GM19099 (cell line): ENCODE measurements around the gene SYT11.

Experiments used
- POLR2A ChIP-seq: IDR thresholded peaks from 3 replicates; pipeline ENCODE4 v1.6.1; 2011; ENCODE audit warnings: low read depth; ENCODE audit not compliant: insufficient read length; ENCODE audit errors: extremely low read depth

The SYT11 gene

DNA sequence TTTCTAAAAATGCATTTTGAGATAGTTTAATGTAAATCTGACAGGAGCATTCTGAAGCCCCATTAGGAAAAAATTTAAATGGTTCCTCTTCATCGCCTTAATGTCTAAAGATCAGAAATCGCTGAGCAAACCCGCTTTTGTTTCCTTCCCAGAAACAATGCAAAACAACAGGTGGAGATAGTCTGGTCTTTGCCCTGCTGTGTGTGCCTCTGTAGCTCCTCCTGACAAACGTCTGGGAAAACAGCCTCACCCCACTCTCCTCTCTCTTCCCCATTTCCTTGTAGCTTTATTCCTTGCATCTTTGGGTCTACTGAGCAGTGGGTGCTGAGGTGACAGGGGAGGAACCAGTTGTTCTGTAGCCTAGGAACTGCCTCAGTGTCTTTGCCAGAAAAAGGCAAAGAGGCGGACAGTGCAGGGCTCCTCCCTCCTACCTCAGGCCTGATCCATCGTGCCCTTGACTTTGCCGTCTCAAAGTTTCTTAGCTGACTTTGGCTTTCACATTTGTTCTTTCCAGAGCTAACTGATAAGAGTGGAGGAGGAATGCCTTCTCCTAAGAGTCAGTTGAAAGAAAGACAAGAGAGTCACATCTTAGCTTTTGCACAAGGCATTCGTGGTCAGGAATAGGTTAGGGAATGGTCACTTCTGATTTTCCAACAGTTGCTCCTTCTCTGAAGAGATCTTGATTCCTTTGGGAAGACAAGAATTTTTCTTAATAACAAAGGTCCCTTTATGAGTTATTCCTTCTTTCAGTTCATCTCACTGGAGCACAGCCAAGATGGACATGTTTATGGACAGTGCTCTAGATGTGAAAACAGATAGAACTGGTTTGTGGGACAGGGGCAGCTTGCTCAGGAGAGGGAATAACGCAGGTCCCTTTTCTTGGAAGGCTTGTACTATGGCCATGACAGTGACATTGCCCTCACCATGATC, 24.9 kb downstream of the SYT11 start:
- no peak for TF ChIP-seq POLR2A

- no peak for TF ChIP-seq POLR2A
Observed at GRCh38 chr1:155884982-155885381, 25.6 kb downstream of the SYT11 start.

GRCh38 chr1:155888481-155888880, 29.1 kb downstream of the SYT11 start:
- TF ChIP-seq POLR2A, result no peak

DNA sequence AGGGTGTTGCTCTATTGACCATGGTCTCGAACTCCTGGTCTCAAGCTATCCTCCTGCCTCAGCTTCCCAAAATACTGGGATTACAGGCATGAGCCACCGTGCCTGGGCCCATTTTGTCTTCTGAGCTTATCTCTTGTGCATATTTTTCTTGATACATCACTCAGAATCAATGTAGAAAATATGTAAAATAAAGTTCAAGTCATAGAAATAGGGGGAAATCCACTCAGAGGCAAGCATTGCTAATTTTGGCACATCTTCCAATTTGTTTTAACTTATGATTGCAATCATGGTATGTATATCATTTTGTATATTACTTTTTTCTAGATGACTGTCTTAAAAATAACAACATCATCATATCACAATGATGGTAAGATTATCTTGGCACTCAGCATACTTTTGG, 30.2 kb downstream of the SYT11 start:
- no peak for TF ChIP-seq POLR2A

GRCh38 chr1:155890251-155890650, 30.9 kb downstream of the SYT11 start:
- no peak for TF ChIP-seq POLR2A

GRCh38 chr1:155892796-155893195, 33.4 kb downstream of the SYT11 start:
- no peak for TF ChIP-seq POLR2A

DNA sequence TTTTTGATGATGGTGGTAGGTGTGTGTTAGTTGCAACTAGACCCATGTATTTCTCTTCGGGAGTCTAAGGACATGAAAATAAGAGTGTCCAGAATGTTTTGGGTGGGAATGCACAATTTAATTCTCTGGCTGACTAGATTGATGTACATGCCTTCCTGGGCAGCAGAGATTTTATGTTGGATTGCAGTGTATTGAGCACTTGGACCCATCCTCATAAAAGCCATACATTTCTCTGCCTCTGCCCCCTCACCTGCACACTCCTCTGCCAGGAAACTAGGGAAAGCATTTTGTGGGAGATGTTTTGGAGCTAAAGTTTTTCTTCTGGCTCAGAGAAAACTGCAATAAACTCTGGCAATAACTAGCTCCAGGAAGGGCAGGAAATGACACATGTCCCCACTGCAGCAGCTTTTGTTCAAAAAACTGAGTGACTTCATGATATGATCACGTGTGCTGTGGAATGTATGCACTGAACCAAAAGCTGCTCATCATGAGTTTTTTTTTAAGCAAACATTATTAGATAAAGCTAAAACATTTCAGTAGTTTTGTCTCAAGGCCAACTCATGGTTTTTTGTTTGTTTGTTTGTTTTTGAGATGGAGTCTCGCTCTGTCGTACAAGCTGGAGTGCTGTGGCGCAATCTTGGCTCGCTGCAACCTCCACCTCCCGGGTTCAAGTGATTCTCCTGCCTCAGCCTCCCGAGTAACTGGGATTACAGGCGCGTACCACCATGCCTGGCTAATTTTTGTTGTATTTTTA, 34.2 kb downstream of the SYT11 start:
- no peak for TF ChIP-seq POLR2A

GRCh38 chr1:155897746-155898145, 38.4 kb downstream of the SYT11 start:
- TF ChIP-seq POLR2A, result no peak

DNA sequence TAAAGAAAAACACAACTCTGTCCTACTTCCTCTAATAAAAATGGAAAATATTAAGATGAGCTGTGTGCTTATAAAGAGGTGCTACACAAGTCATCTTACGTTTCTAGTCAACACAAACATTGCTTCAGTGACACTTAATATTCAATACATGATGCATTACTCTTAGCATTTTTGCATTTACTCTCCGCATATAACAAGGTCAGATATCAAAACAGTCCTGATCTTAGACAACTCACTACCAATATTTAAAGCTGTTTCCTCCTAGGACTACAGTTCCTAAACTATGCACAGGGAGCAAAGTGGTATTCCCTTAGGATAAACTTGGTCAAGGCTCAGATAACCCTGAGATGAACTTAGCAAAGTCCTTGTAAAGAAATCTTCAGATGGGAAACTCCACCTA, 39.5 kb downstream of the SYT11 start:
- TF ChIP-seq POLR2A, result no peak

GRCh38 chr1:155899683-155900082, 40.3 kb downstream of the SYT11 start:
- TF ChIP-seq POLR2A, result no peak

- TF ChIP-seq POLR2A, result no peak
Observed at GRCh38 chr1:155900161-155900560, 40.8 kb downstream of the SYT11 start.

DNA sequence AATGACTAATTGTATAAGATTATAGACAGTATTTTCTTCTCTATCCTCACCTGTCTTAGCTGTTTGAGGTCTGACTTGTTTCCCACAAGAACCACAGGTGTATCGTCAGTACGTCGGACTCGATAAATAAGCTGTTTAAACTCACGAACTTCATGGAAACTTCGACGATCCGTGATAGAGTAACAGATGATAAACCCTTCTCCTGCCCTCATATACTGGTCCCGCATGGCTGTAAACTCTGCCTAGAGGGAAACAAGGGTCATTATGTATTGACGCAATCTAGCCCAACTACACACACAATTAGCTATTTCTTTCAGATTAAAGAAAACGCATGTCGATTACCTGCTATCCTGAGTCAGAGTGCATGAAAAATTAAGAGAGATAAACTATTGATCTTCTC, 44.9 kb downstream of the SYT11 start:
- no peak for TF ChIP-seq POLR2A

DNA sequence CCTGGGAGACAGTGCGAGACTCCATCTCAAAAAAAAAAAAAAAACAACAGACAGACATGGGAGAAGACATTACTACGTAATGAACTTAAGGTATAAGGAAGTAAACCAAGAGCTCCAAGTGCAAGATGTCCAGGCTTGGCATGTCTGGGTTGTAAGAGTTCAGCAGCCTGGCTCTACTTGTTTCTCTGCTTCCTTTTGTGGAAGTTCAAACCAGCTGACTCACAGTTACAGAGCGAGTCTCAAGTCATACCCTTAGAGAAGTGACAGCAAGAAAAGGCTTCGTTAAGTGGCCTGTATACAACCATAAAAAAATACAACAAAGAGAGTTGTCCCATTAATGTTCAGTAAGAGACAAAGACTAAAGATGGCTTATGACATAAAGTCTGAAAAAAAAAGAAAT, 50.5 kb downstream of the SYT11 start:
- no peak for TF ChIP-seq POLR2A

DNA sequence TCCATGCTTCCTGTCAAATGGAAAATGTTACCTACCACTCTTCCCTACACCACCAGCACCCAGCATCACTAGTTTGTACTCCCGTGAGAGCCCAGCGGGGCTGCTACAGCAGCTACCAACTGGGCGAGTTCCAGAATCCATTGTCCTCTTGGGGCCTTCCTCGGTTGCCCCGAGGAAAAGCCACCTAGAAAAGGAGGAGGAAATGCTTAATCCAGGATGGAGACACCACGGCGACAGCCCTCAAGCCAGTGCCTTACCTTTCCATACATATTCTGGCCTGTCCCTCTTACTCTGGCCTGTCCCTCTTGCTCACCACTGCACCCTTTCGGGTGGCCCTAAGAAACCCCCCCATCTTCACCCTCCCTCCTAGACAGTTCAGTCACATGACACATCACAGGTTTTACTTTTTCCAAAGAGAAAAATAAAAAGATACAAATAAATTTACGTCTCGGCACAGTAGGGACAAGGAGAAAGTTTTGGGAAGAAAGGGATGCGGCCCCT, 51.3 kb downstream of the SYT11 start:
- no peak for TF ChIP-seq POLR2A

GRCh38 chr1:155911156-155912055, 52.0 kb downstream of the SYT11 start, which contains the start of gene RIT1:
TSS of gene RIT1 (minus strand) at chr1:155911349. CDS start at chr1:155910761, 588 bp downstream.
- TF ChIP-seq POLR2A, result peak; percentile 64
